ENCODE results near the gene MFSD1. TPM values are rescaled to one million over a fixed set of nuclear protein-coding genes. Genes with fewer than 3 reads are reported as not detected.

Gene MFSD1
- total and polyA plus RNA-seq, 2 of the 8 experiments (the other 6 are each of a cell fraction or from before 2014, with no cell fraction given), result 9.3 to 11.5 TPM

DNA sequence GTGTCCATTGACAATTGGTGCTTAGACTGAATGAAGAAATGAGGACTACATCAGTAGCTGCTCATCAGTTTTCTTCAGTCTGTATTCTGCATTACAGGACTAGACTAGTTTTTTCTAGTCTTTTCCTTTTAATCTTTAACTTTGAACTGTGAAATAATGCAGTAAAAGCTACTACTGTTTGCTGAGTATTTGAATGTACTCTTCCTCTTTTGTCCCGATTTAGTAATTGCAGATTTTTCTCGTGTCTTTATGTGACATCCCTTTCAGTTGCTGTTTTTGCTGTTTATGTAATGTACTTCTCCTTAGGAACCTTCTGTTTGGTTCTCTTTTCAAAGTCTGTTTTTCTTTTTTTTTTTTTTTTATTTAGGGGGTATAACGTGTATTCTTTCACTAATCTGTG is 17.4 kb downstream of the MFSD1 start (continued):
- TF ChIP-seq SAP30 (IDR thresholded peaks at IDR 0.05; ENCODE audit: insufficient read depth, insufficient replicate concordance, low read length) (no peak), CEBPB (IDR thresholded peaks at IDR 0.05; ENCODE audit: low read depth, low read length) (no peak), SP4 (IDR thresholded peaks at IDR 0.05; ENCODE audit: low read length) (no peak), KDM1A (IDR thresholded peaks at IDR 0.05; ENCODE audit: borderline replicate concordance, low read length) (no peak)

Measured in H1 (cell line).